ENCODE data around the gene TSGA10IP.

GRCh38 chr11:65997286-65997685, 52.0 kb downstream of the TSGA10IP start:
- TF ChIP-seq CTCF (conservative IDR thresholded peaks at IDR 0.05; ENCODE audit: low read length) (no peak), EZH2phosphoT487 (IDR thresholded peaks at IDR 0.05; ENCODE audit: borderline replicate concordance, low read depth, low read length) (no peak)
